B cell (primary cell): ENCODE data around the gene SLC52A3. TPM values are rescaled to one million over a fixed set of nuclear protein-coding genes. Genes with fewer than 3 reads are reported as not detected.
"Not testable (repeated sequence)": the region's sequence is repeated elsewhere in the genome, so short reads cannot be mapped to it uniquely, and the experiment has no call there.

Experiments
- ATAC-seq: fragments of 200-7000 bp; cut with Tn5 transposase; one replicate; pipeline ENCODE4 v1.10.0; 2021; ENCODE audit warnings: low read depth, mild to moderate bottlenecking, moderate number of reproducible peaks, moderate library complexity
- CTCF ChIA-PET: fragments of 350-600 bp; sonication (Branson Sonifier 250); formaldehyde crosslinking; loops from one replicate; lab custom pipeline; 2021; ENCODE audit warnings: antibody characterized with exemption, inconsistent platforms; lab: Charles Lee
- POLR2A ChIA-PET: fragments of 350-600 bp; sonication (Branson Sonifier 250); formaldehyde crosslinking; loops from one replicate; lab custom pipeline; 2021; ENCODE audit warnings: antibody characterized with exemption; lab: Charles Lee
- DNase-seq: peaks from one replicate; pipeline ENCODE4 v3.0.0; 2013
- H2AFZ ChIP-seq: 2 replicates; pipeline ENCODE4 v1.6.1; 2012; ENCODE audit warnings: mild to moderate bottlenecking, low read depth, low read length; ENCODE audit not compliant: insufficient read depth, poor library complexity, severe bottlenecking
- H3K27ac ChIP-seq, 2 donors: 1 replicate in 1 of 2; 2 replicates in 1 of 2; pipeline ENCODE4 v1.5.1; 2012 to 2013; ENCODE audit warnings: low read length in 2 of 2, mild to moderate bottlenecking in 2 of 2, moderate library complexity in 1 of 2
- H3K27me3 ChIP-seq, 4 experiments: fragments of 200-600 bp in 1 of 4; sonication (generic) in 1 of 4; replicated peaks in 1 of 4; 1 replicate in 2 of 4; 2 replicates in 2 of 4; pipeline versions ENCODE4 v1.6.1 to v1.7.0; 2013 to 2016; ENCODE audit warnings: low read length in 3 of 4, mild to moderate bottlenecking in 2 of 4, mixed read lengths in 1 of 4, moderate library complexity in 1 of 4; ENCODE audit not compliant: insufficient read depth in 4 of 4, control insufficient read depth in 3 of 4; ENCODE audit errors: control extremely low read depth in 1 of 4
- H3K36me3 ChIP-seq, 2 experiments: replicated peaks in 1 of 2; 1 replicate in 1 of 2; 2 replicates in 1 of 2; pipeline versions ENCODE4 v1.6.1 to v1.7.1; 2013; ENCODE audit warnings: low read length in 1 of 2; ENCODE audit not compliant: insufficient read depth in 2 of 2, control insufficient read depth in 1 of 2; ENCODE audit errors: control extremely low read depth in 1 of 2, extremely low read depth in 1 of 2
- H3K4me1 ChIP-seq, 2 donors: fragments of 200-600 bp in 1 of 2; sonication (generic) in 1 of 2; 1 replicate in 1 of 2; 2 replicates in 1 of 2; pipeline versions ENCODE4 v1.5.1 to v1.6.1; 2013 to 2017; ENCODE audit warnings: low read length in 2 of 2; ENCODE audit not compliant: control insufficient read depth in 2 of 2, insufficient read depth in 2 of 2
- H3K4me2 ChIP-seq: replicated peaks from 2 replicates; pipeline ENCODE3; 2012; ENCODE audit warnings: mild to moderate bottlenecking, low read depth, low read length; ENCODE audit not compliant: poor library complexity, severe bottlenecking
- H3K4me3 ChIP-seq, 5 experiments: fragments of 200-600 bp in 1 of 5; sonication (generic) in 1 of 5; 1 replicate in 3 of 5; 2 replicates in 2 of 5; pipeline versions ENCODE4 v1.5.1 to v1.7.0; 2011 to 2016; ENCODE audit warnings: low read length in 4 of 5, mild to moderate bottlenecking in 4 of 5, low read depth in 2 of 5, control low read depth in 1 of 5, moderate library complexity in 1 of 5; ENCODE audit not compliant: insufficient read depth in 1 of 5; ENCODE audit errors: control extremely low read depth in 1 of 5, extremely low read depth in 1 of 5
- H3K79me2 ChIP-seq: fragments of 200-600 bp; sonication (generic); one replicate; pipeline ENCODE4 v1.6.0; 2016; ENCODE audit warnings: low read length; ENCODE audit not compliant: control insufficient read depth, insufficient read depth
- H3K9ac ChIP-seq: fragments of 200-600 bp; sonication (generic); 2 replicates; pipeline ENCODE4 v1.6.1; 2017; ENCODE audit warnings: mild to moderate bottlenecking, low read length, moderate library complexity
- H3K9me3 ChIP-seq, 3 donors: one replicate each; pipeline versions ENCODE4 v1.6.1 to v1.7.1; 2013; ENCODE audit warnings: low read length in 2 of 3; ENCODE audit not compliant: control insufficient read depth in 2 of 3, insufficient read depth in 1 of 3; ENCODE audit errors: control extremely low read depth in 1 of 3
- H4K20me1 ChIP-seq: 2 replicates; pipeline ENCODE4 v1.6.0; 2012; ENCODE audit warnings: mild to moderate bottlenecking, low read length; ENCODE audit not compliant: insufficient read depth, control insufficient read depth, poor library complexity, severe bottlenecking
- H3K27ac Mint-ChIP-seq: one replicate; pipeline ENCODE4 v1.8.0; 2021; ENCODE audit warnings: mixed read lengths
- H3K27me3 Mint-ChIP-seq: one replicate; pipeline ENCODE4 v1.8.0; 2021; ENCODE audit warnings: mixed read lengths
- H3K4me1 Mint-ChIP-seq: one replicate; pipeline ENCODE4 v1.8.0; 2021; ENCODE audit warnings: mixed read lengths
- H3K4me3 Mint-ChIP-seq: one replicate; pipeline ENCODE4 v1.8.0; 2021; ENCODE audit warnings: mixed read lengths
- H3K9me3 Mint-ChIP-seq: one replicate; pipeline ENCODE4 v1.8.0; 2022; ENCODE audit warnings: mixed read lengths; ENCODE audit not compliant: insufficient read depth
- EZH2 ChIP-seq: IDR thresholded peaks from 2 replicates; pipeline ENCODE4 v1.6.1; 2012; ENCODE audit warnings: borderline replicate concordance, low read depth, mild to moderate bottlenecking, moderate library complexity, low read length; ENCODE audit not compliant: insufficient read depth, poor library complexity, severe bottlenecking
- WGBS: methylation state at CpG from one replicate; pipeline ENCODE4 v1.1.5; 2013; ENCODE audit warnings: missing lambda C conversion rate; ENCODE audit not compliant: insufficient coverage; 5-methylcytosine and 5-hydroxymethylcytosine counted together
- intact Hi-C: fragments of 100-400 bp; cut with micrococcal nuclease; formaldehyde crosslinking; loops from one replicate; pipeline ENCODE4 v1.10.0; 2022
- polyA plus RNA-seq: library from polyadenylated mRNA; depleted of rRNA; stranded (reverse); fragments of >200 nt; gene quantifications from 2 replicates; pipeline ENCODE4 v1.2.3, GENCODE V29; 2012
- total RNA-seq, 2 donors: library from RNA; stranded (reverse); fragments of 120-200 nt in 1 of 2; gene quantifications; 1 replicate in 1 of 2; 2 replicates in 1 of 2; pipeline versions ENCODE4 v1.2.3 to v1.2.4, GENCODE V29; 2013 to 2022
- TF ChIP-seq, protein P1 (sequence below): fragments of 200-600 bp; IDR thresholded peaks from one replicate; pipeline ENCODE4 v1.8.0; 2022; ENCODE audit warnings: antibody characterized with exemption, mild to moderate bottlenecking

Gene SLC52A3
- total and polyA plus RNA-seq, 2 donors (not counting 1 experiment from before 2014, with no cell fraction given) = not detected

- Histone ChIP-seq H3K27me3 (peaks cover 0 to 31% (median 8%) of the 10 kb centered on the region in 4 experiments), H3K4me3 (no peak overlapping the region), H3K9ac (no peak overlapping the region), H4K20me1 (no peaks in the 10 kb centered on the region), H3K9me3 (peaks cover 0 to 5% (median 0%) of the 10 kb centered on the region in 3 donors), H3K36me3 (no peaks in the 10 kb centered on the region), H3K27ac (no peak overlapping the region), H3K79me2 (no peaks in the 10 kb centered on the region), H2AFZ (no peak overlapping the region), H3K4me1 (peaks cover 6 to 7% of the 10 kb centered on the region in 2 donors), H3K4me2 (no peak overlapping the region)
- no peaks in the 10 kb centered on the region for H3K9me3 Mint-ChIP-seq
- peaks cover 1% of the 10 kb centered on the region for H3K4me1 Mint-ChIP-seq
- no peak overlapping the region for H3K4me3 Mint-ChIP-seq
- peaks cover 53% of the 10 kb centered on the region for H3K27me3 Mint-ChIP-seq
- TF ChIP-seq EZH2 = no peak
- TF ChIP-seq, protein P1, sequence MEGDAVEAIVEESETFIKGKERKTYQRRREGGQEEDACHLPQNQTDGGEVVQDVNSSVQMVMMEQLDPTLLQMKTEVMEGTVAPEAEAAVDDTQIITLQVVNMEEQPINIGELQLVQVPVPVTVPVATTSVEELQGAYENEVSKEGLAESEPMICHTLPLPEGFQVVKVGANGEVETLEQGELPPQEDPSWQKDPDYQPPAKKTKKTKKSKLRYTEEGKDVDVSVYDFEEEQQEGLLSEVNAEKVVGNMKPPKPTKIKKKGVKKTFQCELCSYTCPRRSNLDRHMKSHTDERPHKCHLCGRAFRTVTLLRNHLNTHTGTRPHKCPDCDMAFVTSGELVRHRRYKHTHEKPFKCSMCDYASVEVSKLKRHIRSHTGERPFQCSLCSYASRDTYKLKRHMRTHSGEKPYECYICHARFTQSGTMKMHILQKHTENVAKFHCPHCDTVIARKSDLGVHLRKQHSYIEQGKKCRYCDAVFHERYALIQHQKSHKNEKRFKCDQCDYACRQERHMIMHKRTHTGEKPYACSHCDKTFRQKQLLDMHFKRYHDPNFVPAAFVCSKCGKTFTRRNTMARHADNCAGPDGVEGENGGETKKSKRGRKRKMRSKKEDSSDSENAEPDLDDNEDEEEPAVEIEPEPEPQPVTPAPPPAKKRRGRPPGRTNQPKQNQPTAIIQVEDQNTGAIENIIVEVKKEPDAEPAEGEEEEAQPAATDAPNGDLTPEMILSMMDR = no peak
- no peak overlapping the region for H3K27ac Mint-ChIP-seq
- 96% methylated on average over 5 of the region's 7 CpGs for WGBS
- ATAC-seq (no peak), DNase-seq (no peak)
- ChIA-PET CTCF (no interaction called here), POLR2A (no interaction called here)
- intact Hi-C loops = no loop called here
Measured at GRCh38 chr20:725491-725890, 42.8 kb downstream of the SLC52A3 start.

GRCh38 chr20:724797-725196 lies 43.5 kb downstream of the SLC52A3 start:
- H4K20me1 ChIP-seq, H3K9me3 ChIP-seq, CTCF ChIA-PET, H3K4me3 ChIP-seq, H3K4me1 ChIP-seq, DNase-seq, POLR2A ChIA-PET, H3K27ac ChIP-seq, H2AFZ ChIP-seq, H3K79me2 ChIP-seq, H3K4me2 ChIP-seq, H3K9ac ChIP-seq, ATAC-seq, intact Hi-C loops, H3K9me3 Mint-ChIP-seq, H3K4me3 Mint-ChIP-seq, H3K36me3 ChIP-seq, H3K4me1 Mint-ChIP-seq, H3K27ac Mint-ChIP-seq: not testable (repeated sequence)
- H3K27me3 ChIP-seq = peaks cover 0 to 31% (median 9%) of the 10 kb centered on the region in 4 experiments
- 80% methylated on average over 3 of the region's 7 CpGs for WGBS
- peaks cover 54% of the 10 kb centered on the region for H3K27me3 Mint-ChIP-seq
